HepG2 (cell line): ENCODE measurements around the gene IFT52. TPM values are rescaled to one million over a fixed set of nuclear protein-coding genes. Genes with fewer than 3 reads are reported as not detected.

Experiments used
- BRCA1 ChIP-seq: sonication (generic); formaldehyde crosslinking; IDR thresholded peaks from 2 replicates; pipeline ENCODE4 v1.4.0; 2020; ENCODE audit warnings: missing genetic modification reagents
- CHD4 ChIP-seq: fragments of 200-600 bp; sonication (generic); IDR thresholded peaks from 2 replicates; pipeline ENCODE4 v1.7.0; 2017; ENCODE audit warnings: mild to moderate bottlenecking, low read length, borderline replicate concordance
- CREB3 ChIP-seq: sonication (generic); formaldehyde crosslinking; IDR thresholded peaks from 2 replicates; pipeline ENCODE4 v1.5.0; 2020; ENCODE audit warnings: missing genetic modification reagents
- EHMT2 ChIP-seq: fragments of 200-600 bp; sonication (generic); IDR thresholded peaks from 2 replicates; pipeline ENCODE4 v1.7.0; 2017; ENCODE audit warnings: antibody characterized with exemption, low read depth, low read length, borderline replicate concordance
- FLYWCH1 ChIP-seq: sonication (generic); formaldehyde crosslinking; IDR thresholded peaks from 2 replicates; pipeline ENCODE4 v1.8.1; 2023; ENCODE audit warnings: mild to moderate bottlenecking, missing genetic modification reagents
- FOXM1 ChIP-seq: sonication (generic); formaldehyde crosslinking; IDR thresholded peaks from 2 replicates; pipeline ENCODE4 v1.5.0; 2020; ENCODE audit warnings: missing genetic modification reagents
- FOXO4 ChIP-seq: sonication (generic); formaldehyde crosslinking; conservative IDR thresholded peaks from 2 replicates; pipeline ENCODE4 v1.8.1; 2023; ENCODE audit warnings: missing genetic modification reagents
- HHEX ChIP-seq: IDR thresholded peaks from 2 replicates; pipeline ENCODE4 v1.6.1; 2016; ENCODE audit warnings: control low read depth
- IRF2 ChIP-seq: IDR thresholded peaks from 2 replicates; pipeline ENCODE4 v1.6.1; 2018; ENCODE audit warnings: missing genetic modification reagents, missing compliant biosample characterization
- KAT2B ChIP-seq: fragments of 150-350 bp; IDR thresholded peaks from 2 replicates; pipeline ENCODE4 v1.6.1; 2014; ENCODE audit warnings: low read depth, low read length, borderline replicate concordance
- KDM5B ChIP-seq: sonication (generic); formaldehyde crosslinking; IDR thresholded peaks from 2 replicates; pipeline ENCODE4 v1.4.0; 2020; ENCODE audit warnings: missing genetic modification reagents, mild to moderate bottlenecking, borderline replicate concordance
- KLF12 ChIP-seq: sonication (generic); formaldehyde crosslinking; IDR thresholded peaks from 2 replicates; pipeline ENCODE4 v1.4.0; 2020; ENCODE audit warnings: missing genetic modification reagents, borderline replicate concordance
- NFKB2 ChIP-seq: sonication (generic); formaldehyde crosslinking; IDR thresholded peaks from 2 replicates; pipeline ENCODE4 v1.4.0; 2020; ENCODE audit warnings: missing genetic modification reagents, borderline replicate concordance
- PAX8 ChIP-seq: sonication (generic); formaldehyde crosslinking; IDR thresholded peaks from 2 replicates; pipeline ENCODE4 v1.8.0; 2022; ENCODE audit warnings: mild to moderate bottlenecking, missing genetic modification reagents, borderline replicate concordance
- RARG ChIP-seq: sonication (generic); formaldehyde crosslinking; IDR thresholded peaks from 2 replicates; pipeline ENCODE4 v1.4.0; 2020; ENCODE audit warnings: low read depth, mild to moderate bottlenecking, missing genetic modification reagents
- REPIN1 ChIP-seq: sonication (generic); formaldehyde crosslinking; IDR thresholded peaks from 2 replicates; pipeline ENCODE4 v1.8.0; 2022; ENCODE audit warnings: missing genetic modification reagents, low read depth, mild to moderate bottlenecking, borderline replicate concordance
- SAP130 ChIP-seq: IDR thresholded peaks from 2 replicates; pipeline ENCODE4 v1.6.1; 2016; ENCODE audit warnings: low read depth
- SIX1 ChIP-seq: sonication (generic); formaldehyde crosslinking; IDR thresholded peaks from 2 replicates; pipeline ENCODE4 v1.4.0; 2020; ENCODE audit warnings: missing genetic modification reagents, borderline replicate concordance
- TP53 ChIP-seq: sonication (generic); formaldehyde crosslinking; conservative IDR thresholded peaks from 2 replicates; pipeline ENCODE4 v1.4.0; 2020; ENCODE audit warnings: missing genetic modification reagents
- ZIK1 ChIP-seq: sonication (generic); formaldehyde crosslinking; IDR thresholded peaks from 2 replicates; pipeline ENCODE4 v1.5.0; 2020; ENCODE audit warnings: mild to moderate bottlenecking, low read depth, missing genetic modification reagents, borderline replicate concordance
- ZNF253 ChIP-seq: sonication (generic); formaldehyde crosslinking; IDR thresholded peaks from 2 replicates; pipeline ENCODE4 v1.8.0; 2022; ENCODE audit warnings: mild to moderate bottlenecking, missing genetic modification reagents, borderline replicate concordance
- ZNF33A ChIP-seq: sonication (generic); formaldehyde crosslinking; IDR thresholded peaks from 2 replicates; pipeline ENCODE4 v1.5.1; 2020; ENCODE audit warnings: missing genetic modification reagents, mild to moderate bottlenecking, moderate library complexity, borderline replicate concordance
- ZNF446 ChIP-seq: sonication (generic); formaldehyde crosslinking; IDR thresholded peaks from 2 replicates; pipeline ENCODE4 v1.5.0; 2020; ENCODE audit warnings: mild to moderate bottlenecking, missing genetic modification reagents
- ZNF468 ChIP-seq: sonication (generic); formaldehyde crosslinking; IDR thresholded peaks from 2 replicates; pipeline ENCODE4 v1.8.0; 2022; ENCODE audit warnings: mild to moderate bottlenecking, moderate library complexity, missing genetic modification reagents
- polyA plus RNA-seq, 8 experiments: library from polyadenylated mRNA; depleted of rRNA in 3 of 8; stranded (reverse) in 7 of 8; unstranded in 1 of 8; fragments of >200 nt; fragmentation: Illumina TruSeq in 4 of 8; extraction: Trizol in 4 of 8; gene quantifications; 2 replicates each; pipeline versions ENCODE4 v1.2.1 to v1.2.3, GENCODE V29; 2011 to 2016; ENCODE audit warnings: low read depth in 4 of 8, missing spikeins in 1 of 8, mixed read lengths in 1 of 8; ENCODE audit not compliant: insufficient read depth in 1 of 8
- total RNA-seq, 5 experiments: library from RNA; depleted of rRNA; stranded (reverse); fragments of >200 nt; fragmentation: Illumina TruSeq; extraction: Trizol; gene quantifications; 2 replicates each; pipeline ENCODE4 v1.2.3, GENCODE V29; 2016; ENCODE audit warnings: low read depth in 1 of 5
- TF ChIP-seq, protein P1 (sequence below): sonication (generic); formaldehyde crosslinking; IDR thresholded peaks from 2 replicates; pipeline ENCODE4 v1.8.1; 2023; ENCODE audit warnings: mild to moderate bottlenecking, inconsistent platforms, moderate library complexity, missing genetic modification reagents, borderline replicate concordance
- TF ChIP-seq, protein P2 (sequence below): sonication (generic); formaldehyde crosslinking; IDR thresholded peaks from 2 replicates; pipeline ENCODE4 v1.4.0; 2020; ENCODE audit warnings: missing genetic modification reagents, mild to moderate bottlenecking, borderline replicate concordance

Gene IFT52
- total and polyA plus RNA-seq, 2 of the 13 experiments (the other 11 are each of a cell fraction or from before 2014, with no cell fraction given), result 48.0 to 64.0 TPM

- TF ChIP-seq FLYWCH1 (CRISPR knock-in tag) (no peak), ZIK1 (CRISPR knock-in tag) (no peak), EHMT2 (peak; percentile 51; the same call in 1 of the 2 replicates), BRCA1 (CRISPR knock-in tag) (no peak), ZNF33A (CRISPR knock-in tag) (no peak), CREB3 (CRISPR knock-in tag) (no peak), ZNF253 (no peak), REPIN1 (CRISPR knock-in tag) (0 out of 2 replicates have a peak, but pooled peaks have one; percentile 36), FOXO4 (no peak), ZNF468 (CRISPR knock-in tag) (no peak), SIX1 (CRISPR knock-in tag) (no peak), ZNF446 (no peak), FOXM1 (no peak), KAT2B (no peak), KDM5B (0 out of 2 replicates have a peak, but pooled peaks have one; percentile 27), RARG (CRISPR knock-in tag) (no peak), NFKB2 (no peak), PAX8 (CRISPR knock-in tag) (no peak), CHD4 (no peak), HHEX (no peak), KLF12 (no peak), SAP130 (CRISPR knock-in tag) (peak; percentile 92), IRF2 (CRISPR knock-in tag) (peak; percentile 37; the same call in 1 of the 2 replicates), TP53 (CRISPR knock-in tag) (no peak)
- TF ChIP-seq, protein P1, sequence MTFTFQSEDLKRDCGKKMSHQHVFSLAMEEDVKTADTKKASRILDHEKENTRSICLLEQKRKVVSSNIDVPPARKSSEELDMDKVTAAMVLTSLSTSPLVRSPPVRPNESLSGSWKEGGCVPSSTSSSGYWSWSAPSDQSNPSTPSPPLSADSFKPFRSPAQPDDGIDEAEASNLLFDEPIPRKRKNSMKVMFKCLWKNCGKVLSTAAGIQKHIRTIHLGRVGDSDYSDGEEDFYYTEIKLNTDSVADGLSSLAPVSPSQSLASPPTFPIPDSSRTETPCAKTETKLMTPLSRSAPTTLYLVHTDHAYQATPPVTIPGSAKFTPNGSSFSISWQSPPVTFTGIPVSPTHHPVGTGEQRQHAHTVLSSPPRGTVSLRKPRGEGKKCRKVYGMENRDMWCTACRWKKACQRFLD, result no peak
- TF ChIP-seq, protein P2, sequence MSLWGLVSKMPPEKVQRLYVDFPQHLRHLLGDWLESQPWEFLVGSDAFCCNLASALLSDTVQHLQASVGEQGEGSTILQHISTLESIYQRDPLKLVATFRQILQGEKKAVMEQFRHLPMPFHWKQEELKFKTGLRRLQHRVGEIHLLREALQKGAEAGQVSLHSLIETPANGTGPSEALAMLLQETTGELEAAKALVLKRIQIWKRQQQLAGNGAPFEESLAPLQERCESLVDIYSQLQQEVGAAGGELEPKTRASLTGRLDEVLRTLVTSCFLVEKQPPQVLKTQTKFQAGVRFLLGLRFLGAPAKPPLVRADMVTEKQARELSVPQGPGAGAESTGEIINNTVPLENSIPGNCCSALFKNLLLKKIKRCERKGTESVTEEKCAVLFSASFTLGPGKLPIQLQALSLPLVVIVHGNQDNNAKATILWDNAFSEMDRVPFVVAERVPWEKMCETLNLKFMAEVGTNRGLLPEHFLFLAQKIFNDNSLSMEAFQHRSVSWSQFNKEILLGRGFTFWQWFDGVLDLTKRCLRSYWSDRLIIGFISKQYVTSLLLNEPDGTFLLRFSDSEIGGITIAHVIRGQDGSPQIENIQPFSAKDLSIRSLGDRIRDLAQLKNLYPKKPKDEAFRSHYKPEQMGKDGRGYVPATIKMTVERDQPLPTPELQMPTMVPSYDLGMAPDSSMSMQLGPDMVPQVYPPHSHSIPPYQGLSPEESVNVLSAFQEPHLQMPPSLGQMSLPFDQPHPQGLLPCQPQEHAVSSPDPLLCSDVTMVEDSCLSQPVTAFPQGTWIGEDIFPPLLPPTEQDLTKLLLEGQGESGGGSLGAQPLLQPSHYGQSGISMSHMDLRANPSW (CRISPR knock-in tag), result no peak
Observed at GRCh38 chr20:43583982-43584432, 6.7 kb upstream of the IFT52 start (continued).
